SK-N-SH treated with all-trans-retinoic acid at 6 μM for 48 hours (cell line): ENCODE measurements around the gene PDZD4.

Experiments used
- ATAC-seq: fragments of 200-7000 bp; cut with Tn5 transposase; 3 replicates; pipeline ENCODE4 v1.9.1; 2020; ENCODE audit warnings: mild to moderate bottlenecking, moderate library complexity
- ARNTL ChIP-seq: fragments of 450-650 bp; formaldehyde crosslinking; IDR thresholded peaks from 2 replicates; pipeline ENCODE4 v1.5.0; 2020; ENCODE audit warnings: low read depth, mild to moderate bottlenecking, moderate library complexity, borderline replicate concordance
- BACH2 ChIP-seq: fragments of 250-450 bp; sonication (Bioruptor Pico); IDR thresholded peaks from 2 replicates; pipeline ENCODE4 v1.9.0; 2021; ENCODE audit warnings: mild to moderate bottlenecking, borderline replicate concordance
- ESRRG ChIP-seq: fragments of 250-450 bp; sonication (Bioruptor Pico); IDR thresholded peaks from 2 replicates; pipeline ENCODE4 v1.6.1; 2021; ENCODE audit warnings: mild to moderate bottlenecking
- ISL1 ChIP-seq: fragments of 250-450 bp; sonication (Bioruptor Pico); IDR thresholded peaks from 2 replicates; pipeline ENCODE4 v2.1.2; 2022; ENCODE audit warnings: mild to moderate bottlenecking, moderate library complexity
- OSR1 ChIP-seq: fragments of 250-450 bp; sonication (Bioruptor Pico); IDR thresholded peaks from 2 replicates; pipeline ENCODE4 v1.8.0; 2022; ENCODE audit warnings: moderate library complexity, mild to moderate bottlenecking, inconsistent platforms
- RARB ChIP-seq: fragments of 250-450 bp; sonication (Bioruptor Pico); IDR thresholded peaks from 2 replicates; pipeline ENCODE4 v1.8.0; 2021; ENCODE audit warnings: mild to moderate bottlenecking, moderate library complexity
- SNAI2 ChIP-seq: fragments of 250-450 bp; sonication (Bioruptor Pico); IDR thresholded peaks from 2 replicates; pipeline ENCODE4 v1.5.0; 2020; ENCODE audit warnings: mild to moderate bottlenecking, moderate library complexity
- TCF4 ChIP-seq: fragments of 250-450 bp; sonication (Bioruptor Pico); IDR thresholded peaks from 2 replicates; pipeline ENCODE4 v1.8.0; 2021; ENCODE audit warnings: mild to moderate bottlenecking, moderate library complexity, borderline replicate concordance
- TOX ChIP-seq: fragments of 250-450 bp; sonication (Bioruptor Pico); IDR thresholded peaks from 2 replicates; pipeline ENCODE4 v1.8.0; 2021; ENCODE audit warnings: mild to moderate bottlenecking, moderate library complexity, borderline replicate concordance
- ZFP3 ChIP-seq: fragments of 250-450 bp; sonication (Bioruptor Pico); IDR thresholded peaks from 2 replicates; pipeline ENCODE4 v1.5.0; 2020; ENCODE audit warnings: mild to moderate bottlenecking, moderate library complexity
- ZNF565 ChIP-seq: fragments of 450-650 bp; formaldehyde crosslinking; conservative IDR thresholded peaks from 2 replicates; pipeline ENCODE4 v1.5.0; 2020; ENCODE audit warnings: low read depth, mild to moderate bottlenecking, moderate library complexity
- TF ChIP-seq, protein P1 (sequence below): fragments of 250-450 bp; sonication (Bioruptor Pico); IDR thresholded peaks from 2 replicates; pipeline ENCODE4 v1.8.0; 2021; ENCODE audit warnings: low read depth, mild to moderate bottlenecking, moderate library complexity, borderline replicate concordance
- TF ChIP-seq, protein P2 (sequence below): fragments of 250-450 bp; sonication (Bioruptor Pico); IDR thresholded peaks from 2 replicates; pipeline ENCODE4 v1.5.1; 2020; ENCODE audit warnings: low read depth, mild to moderate bottlenecking, moderate library complexity
- TF ChIP-seq, protein P3 (sequence below): fragments of 250-450 bp; sonication (Bioruptor Pico); IDR thresholded peaks from 2 replicates; pipeline ENCODE4 v1.5.0; 2020; ENCODE audit warnings: mild to moderate bottlenecking, moderate library complexity
- TF ChIP-seq, protein P4 (sequence below): fragments of 250-450 bp; sonication (Bioruptor Pico); IDR thresholded peaks from 2 replicates; pipeline ENCODE4 v1.8.0; 2020; ENCODE audit warnings: mild to moderate bottlenecking, moderate library complexity, borderline replicate concordance

PDZD4 gene, protein sequence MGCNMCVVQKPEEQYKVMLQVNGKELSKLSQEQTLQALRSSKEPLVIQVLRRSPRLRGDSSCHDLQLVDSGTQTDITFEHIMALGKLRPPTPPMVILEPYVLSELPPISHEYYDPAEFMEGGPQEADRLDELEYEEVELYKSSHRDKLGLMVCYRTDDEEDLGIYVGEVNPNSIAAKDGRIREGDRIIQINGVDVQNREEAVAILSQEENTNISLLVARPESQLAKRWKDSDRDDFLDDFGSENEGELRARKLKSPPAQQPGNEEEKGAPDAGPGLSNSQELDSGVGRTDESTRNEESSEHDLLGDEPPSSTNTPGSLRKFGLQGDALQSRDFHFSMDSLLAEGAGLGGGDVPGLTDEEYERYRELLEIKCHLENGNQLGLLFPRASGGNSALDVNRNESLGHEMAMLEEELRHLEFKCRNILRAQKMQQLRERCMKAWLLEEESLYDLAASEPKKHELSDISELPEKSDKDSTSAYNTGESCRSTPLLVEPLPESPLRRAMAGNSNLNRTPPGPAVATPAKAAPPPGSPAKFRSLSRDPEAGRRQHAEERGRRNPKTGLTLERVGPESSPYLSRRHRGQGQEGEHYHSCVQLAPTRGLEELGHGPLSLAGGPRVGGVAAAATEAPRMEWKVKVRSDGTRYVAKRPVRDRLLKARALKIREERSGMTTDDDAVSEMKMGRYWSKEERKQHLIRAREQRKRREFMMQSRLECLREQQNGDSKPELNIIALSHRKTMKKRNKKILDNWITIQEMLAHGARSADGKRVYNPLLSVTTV

DNA sequence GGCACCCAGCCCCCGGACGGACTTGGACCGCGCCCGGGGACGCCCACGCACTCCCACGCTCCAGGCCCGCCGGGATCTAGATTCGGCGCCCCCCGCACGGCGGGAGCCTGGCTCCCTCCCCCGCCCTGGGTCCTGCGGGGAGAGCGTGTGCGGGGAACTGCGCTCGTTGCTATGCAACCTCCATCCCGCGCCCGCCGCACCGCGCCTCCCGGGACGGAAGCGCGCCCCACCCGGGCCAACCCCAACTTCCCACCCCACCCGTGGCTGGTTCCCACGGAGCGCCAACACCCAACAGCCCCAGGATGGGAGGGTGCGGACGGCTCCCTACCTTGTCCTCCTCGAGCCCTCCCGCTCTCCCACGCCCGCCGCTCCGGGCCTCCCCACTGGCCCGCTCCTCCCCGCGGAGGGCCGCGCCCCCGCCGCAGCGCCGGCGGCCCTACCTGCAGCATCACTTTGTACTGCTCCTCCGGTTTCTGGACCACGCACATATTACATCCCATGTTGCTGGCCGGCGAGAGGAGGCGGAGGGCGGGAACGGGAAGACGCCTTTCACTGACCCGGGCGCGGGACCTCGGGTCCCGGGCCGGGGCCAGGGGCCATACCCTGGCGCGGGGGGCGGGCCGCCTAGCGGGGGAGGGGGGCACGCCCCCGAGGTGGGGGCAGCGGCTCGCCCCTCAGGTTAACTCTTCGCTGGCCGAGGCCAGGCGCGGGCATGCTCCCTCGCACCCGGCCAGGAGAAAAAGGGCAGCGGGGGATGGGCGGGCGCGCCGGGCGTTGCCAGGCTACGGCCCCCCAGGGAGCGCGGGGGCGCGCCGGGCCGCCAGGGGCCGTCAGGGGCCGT lies at the start of gene PDZD4:
Gene PDZD4, minus strand, starts transcription at position 746 of the 841 bp plus-strand sequence. Its CDS starts 246 bp downstream, at position 500.
- ATAC-seq, result peak; percentile 32
- TF ChIP-seq SNAI2 (CRISPR knock-in tag) (no peak), BACH2 (no peak), ZNF565 (no peak), TOX (CRISPR knock-in tag) (no peak), ZFP3 (no peak), TCF4 (no peak), ISL1 (CRISPR knock-in tag) (no peak), ESRRG (CRISPR knock-in tag) (no peak), OSR1 (no peak), RARB (no peak)
- TF ChIP-seq, protein P1, sequence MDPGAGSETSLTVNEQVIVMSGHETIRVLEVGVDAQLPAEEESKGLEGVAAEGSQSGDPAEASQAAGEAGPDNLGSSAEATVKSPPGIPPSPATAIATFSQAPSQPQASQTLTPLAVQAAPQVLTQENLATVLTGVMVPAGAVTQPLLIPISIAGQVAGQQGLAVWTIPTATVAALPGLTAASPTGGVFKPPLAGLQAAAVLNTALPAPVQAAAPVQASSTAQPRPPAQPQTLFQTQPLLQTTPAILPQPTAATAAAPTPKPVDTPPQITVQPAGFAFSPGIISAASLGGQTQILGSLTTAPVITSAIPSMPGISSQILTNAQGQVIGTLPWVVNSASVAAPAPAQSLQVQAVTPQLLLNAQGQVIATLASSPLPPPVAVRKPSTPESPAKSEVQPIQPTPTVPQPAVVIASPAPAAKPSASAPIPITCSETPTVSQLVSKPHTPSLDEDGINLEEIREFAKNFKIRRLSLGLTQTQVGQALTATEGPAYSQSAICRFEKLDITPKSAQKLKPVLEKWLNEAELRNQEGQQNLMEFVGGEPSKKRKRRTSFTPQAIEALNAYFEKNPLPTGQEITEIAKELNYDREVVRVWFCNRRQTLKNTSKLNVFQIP, result no peak
- TF ChIP-seq, protein P2, sequence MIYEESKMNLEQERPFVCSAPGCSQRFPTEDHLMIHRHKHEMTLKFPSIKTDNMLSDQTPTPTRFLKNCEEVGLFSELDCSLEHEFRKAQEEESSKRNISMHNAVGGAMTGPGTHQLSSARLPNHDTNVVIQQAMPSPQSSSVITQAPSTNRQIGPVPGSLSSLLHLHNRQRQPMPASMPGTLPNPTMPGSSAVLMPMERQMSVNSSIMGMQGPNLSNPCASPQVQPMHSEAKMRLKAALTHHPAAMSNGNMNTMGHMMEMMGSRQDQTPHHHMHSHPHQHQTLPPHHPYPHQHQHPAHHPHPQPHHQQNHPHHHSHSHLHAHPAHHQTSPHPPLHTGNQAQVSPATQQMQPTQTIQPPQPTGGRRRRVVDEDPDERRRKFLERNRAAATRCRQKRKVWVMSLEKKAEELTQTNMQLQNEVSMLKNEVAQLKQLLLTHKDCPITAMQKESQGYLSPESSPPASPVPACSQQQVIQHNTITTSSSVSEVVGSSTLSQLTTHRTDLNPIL (CRISPR knock-in tag), result no peak
- TF ChIP-seq, protein P3, sequence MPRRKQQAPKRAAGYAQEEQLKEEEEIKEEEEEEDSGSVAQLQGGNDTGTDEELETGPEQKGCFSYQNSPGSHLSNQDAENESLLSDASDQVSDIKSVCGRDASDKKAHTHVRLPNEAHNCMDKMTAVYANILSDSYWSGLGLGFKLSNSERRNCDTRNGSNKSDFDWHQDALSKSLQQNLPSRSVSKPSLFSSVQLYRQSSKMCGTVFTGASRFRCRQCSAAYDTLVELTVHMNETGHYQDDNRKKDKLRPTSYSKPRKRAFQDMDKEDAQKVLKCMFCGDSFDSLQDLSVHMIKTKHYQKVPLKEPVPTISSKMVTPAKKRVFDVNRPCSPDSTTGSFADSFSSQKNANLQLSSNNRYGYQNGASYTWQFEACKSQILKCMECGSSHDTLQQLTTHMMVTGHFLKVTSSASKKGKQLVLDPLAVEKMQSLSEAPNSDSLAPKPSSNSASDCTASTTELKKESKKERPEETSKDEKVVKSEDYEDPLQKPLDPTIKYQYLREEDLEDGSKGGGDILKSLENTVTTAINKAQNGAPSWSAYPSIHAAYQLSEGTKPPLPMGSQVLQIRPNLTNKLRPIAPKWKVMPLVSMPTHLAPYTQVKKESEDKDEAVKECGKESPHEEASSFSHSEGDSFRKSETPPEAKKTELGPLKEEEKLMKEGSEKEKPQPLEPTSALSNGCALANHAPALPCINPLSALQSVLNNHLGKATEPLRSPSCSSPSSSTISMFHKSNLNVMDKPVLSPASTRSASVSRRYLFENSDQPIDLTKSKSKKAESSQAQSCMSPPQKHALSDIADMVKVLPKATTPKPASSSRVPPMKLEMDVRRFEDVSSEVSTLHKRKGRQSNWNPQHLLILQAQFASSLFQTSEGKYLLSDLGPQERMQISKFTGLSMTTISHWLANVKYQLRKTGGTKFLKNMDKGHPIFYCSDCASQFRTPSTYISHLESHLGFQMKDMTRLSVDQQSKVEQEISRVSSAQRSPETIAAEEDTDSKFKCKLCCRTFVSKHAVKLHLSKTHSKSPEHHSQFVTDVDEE, result no peak

DNA sequence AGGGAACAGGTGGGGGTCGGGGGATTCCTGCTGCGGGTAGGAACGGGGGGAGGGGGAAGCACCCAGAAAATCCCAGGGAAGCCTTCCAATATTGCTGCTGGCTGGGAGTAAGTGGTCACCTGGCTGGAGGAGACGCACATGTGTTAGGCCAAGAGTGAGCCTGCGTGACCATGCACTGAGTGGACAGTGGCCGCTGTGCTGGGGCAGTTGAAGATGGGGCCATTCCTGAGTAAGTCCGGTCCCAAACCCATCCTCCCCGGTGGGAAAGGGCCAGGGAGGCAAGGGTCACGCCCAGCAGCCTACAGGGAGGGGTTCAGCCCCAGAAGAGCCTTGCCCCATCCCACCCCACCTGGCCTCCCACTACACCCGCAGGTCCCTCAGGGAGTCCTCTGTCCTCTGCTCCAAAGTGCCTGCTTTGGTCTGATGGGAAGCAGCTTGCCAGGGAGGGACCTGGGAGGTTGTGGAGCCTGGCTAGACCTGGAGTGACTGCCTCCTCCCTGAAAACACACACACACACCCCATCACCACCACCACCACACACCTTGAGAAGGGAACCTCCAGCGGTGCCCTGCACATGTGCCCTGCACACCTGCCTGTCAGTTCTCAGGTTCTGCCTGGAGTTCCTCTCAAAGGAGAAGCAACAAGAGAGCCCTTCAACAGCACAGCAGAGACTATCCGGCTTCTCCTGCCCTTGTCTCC lies 49.5 kb upstream of the PDZD4 start:
- ATAC-seq, result no peak
- no peak for TF ChIP-seq BACH2
- TF ChIP-seq SNAI2 (CRISPR knock-in tag), result no peak
- TF ChIP-seq, protein P4, sequence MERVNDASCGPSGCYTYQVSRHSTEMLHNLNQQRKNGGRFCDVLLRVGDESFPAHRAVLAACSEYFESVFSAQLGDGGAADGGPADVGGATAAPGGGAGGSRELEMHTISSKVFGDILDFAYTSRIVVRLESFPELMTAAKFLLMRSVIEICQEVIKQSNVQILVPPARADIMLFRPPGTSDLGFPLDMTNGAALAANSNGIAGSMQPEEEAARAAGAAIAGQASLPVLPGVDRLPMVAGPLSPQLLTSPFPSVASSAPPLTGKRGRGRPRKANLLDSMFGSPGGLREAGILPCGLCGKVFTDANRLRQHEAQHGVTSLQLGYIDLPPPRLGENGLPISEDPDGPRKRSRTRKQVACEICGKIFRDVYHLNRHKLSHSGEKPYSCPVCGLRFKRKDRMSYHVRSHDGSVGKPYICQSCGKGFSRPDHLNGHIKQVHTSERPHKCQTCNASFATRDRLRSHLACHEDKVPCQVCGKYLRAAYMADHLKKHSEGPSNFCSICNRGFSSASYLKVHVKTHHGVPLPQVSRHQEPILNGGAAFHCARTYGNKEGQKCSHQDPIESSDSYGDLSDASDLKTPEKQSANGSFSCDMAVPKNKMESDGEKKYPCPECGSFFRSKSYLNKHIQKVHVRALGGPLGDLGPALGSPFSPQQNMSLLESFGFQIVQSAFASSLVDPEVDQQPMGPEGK (CRISPR knock-in tag), result no peak
- no peak for TF ChIP-seq ZNF565
- TF ChIP-seq ARNTL (CRISPR knock-in tag), result no peak
- TF ChIP-seq TCF4, result no peak
- TF ChIP-seq, protein P1, result no peak
- TF ChIP-seq, protein P3, result no peak
